Measurements from ENCODE around the gene NIPAL3.
"Not testable (repeated sequence)": the region's sequence is repeated elsewhere in the genome, so short reads cannot be mapped to it uniquely, and the experiment has no call there.

Gene NIPAL3

GRCh38 chr1:24457866-24458265, 42.3 kb downstream of the NIPAL3 start:
- no peak overlapping the region for H3K9ac ChIP-seq (ENCODE audit: low read length in 2 of 2)
- H3K27ac ChIP-seq (ENCODE audit: low read length), result no peak overlapping the region
- H3K4me3 ChIP-seq (ENCODE audit: low read length in 2 of 2), result no peak overlapping the region
- H3K9me3 ChIP-seq (ENCODE audit: control insufficient read depth in 2 of 2, low read length in 2 of 2), result no peaks in the 10 kb centered on the region
- no peaks in the 10 kb centered on the region for H3K4me1 ChIP-seq (ENCODE audit: control insufficient read depth, insufficient read depth, low read length)
- H3K27me3 ChIP-seq (ENCODE audit: control insufficient read depth in 1 of 2, insufficient read depth in 2 of 2, low read length in 2 of 2), result no peaks in the 10 kb centered on the region
- peaks cover 49 to 50% of the 10 kb centered on the region in 2 donors for H3K36me3 ChIP-seq (ENCODE audit: control insufficient read depth in 2 of 2, insufficient read depth in 2 of 2, low read length in 2 of 2)

DNA sequence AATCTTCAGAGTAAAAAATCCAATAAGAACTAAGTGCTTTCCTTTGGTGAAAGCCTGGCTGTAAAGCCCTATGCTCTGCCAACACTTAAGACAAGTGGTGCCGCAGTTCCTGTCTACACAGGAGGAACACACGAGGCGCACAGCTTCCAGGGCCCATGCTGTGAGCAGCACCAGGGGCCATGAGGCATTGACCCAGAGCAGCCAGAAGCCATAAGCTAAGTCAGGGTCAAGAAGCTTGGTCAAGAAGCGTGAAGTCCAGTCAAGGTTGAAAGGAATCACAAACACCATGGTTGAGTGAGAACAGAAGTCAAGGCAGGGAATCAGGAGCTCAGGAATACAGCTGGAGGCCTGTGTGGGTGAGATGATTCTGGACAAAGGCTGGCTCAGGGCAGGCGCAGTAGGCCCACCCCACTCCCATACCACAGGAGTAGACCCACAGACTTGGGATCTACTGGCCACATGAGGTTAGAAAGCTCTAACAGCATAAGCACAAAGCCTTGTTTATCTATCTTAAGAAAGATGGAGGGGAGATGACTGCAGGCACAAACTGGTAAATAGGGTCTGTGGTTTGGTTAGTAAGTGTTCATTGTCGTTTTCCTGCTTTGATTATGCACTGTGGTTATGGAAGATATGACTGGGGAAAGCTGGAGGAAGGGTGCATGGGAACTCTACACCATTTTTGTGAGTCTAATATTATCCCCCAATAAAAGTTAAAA, 44.1 kb downstream of the NIPAL3 start:
- Histone ChIP-seq H3K4me1 (ENCODE audit: control insufficient read depth, insufficient read depth, low read length) (no peaks in the 10 kb centered on the region), H3K9me3 (ENCODE audit: control insufficient read depth in 2 of 2, low read length in 2 of 2) (no peaks in the 10 kb centered on the region), H3K9ac (ENCODE audit: low read length in 2 of 2) (no peak overlapping the region), H3K36me3 (ENCODE audit: control insufficient read depth in 2 of 2, insufficient read depth in 2 of 2, low read length in 2 of 2) (peaks cover 47 to 49% of the 10 kb centered on the region in 2 donors), H3K4me3 (ENCODE audit: low read length in 2 of 2) (no peak overlapping the region), H3K27me3 (ENCODE audit: control insufficient read depth in 1 of 2, insufficient read depth in 2 of 2, low read length in 2 of 2) (no peaks in the 10 kb centered on the region), H3K27ac (ENCODE audit: low read length) (no peak overlapping the region)

DNA sequence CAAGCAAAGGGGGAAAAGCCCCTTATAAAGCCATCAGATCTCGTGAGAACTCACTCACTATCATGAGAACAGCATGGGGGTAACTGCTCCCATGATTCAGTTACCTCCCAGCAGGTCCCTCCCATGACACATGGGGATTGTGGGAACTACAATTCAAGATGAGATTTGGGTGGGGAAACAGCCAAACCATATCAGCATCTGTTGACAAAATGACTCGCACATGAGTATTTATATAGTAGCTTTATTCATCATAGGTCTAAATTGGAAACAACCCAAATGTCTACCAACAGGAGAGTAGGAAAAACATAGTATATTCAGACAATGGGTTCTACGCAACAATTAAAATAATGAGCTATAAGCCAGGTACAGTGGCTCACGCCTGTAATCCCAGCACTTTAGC, 46.5 kb downstream of the NIPAL3 start:
- not testable (repeated sequence) for H3K9ac ChIP-seq (ENCODE audit: low read length in 2 of 2); H3K27me3 ChIP-seq (ENCODE audit: control insufficient read depth in 1 of 2, insufficient read depth in 2 of 2, low read length in 2 of 2); H3K27ac ChIP-seq (ENCODE audit: low read length); H3K9me3 ChIP-seq (ENCODE audit: control insufficient read depth in 2 of 2, low read length in 2 of 2); H3K4me1 ChIP-seq (ENCODE audit: control insufficient read depth, insufficient read depth, low read length); H3K4me3 ChIP-seq (ENCODE audit: low read length in 2 of 2)
- peaks cover 43 to 46% of the 10 kb centered on the region in 2 donors for H3K36me3 ChIP-seq (ENCODE audit: control insufficient read depth in 2 of 2, insufficient read depth in 2 of 2, low read length in 2 of 2)

- peaks cover 33 to 34% of the 10 kb centered on the region in 2 donors for H3K36me3 ChIP-seq (ENCODE audit: control insufficient read depth in 2 of 2, insufficient read depth in 2 of 2, low read length in 2 of 2)
Observed at GRCh38 chr1:24463776-24464735, 48.5 kb downstream of the NIPAL3 start.

DNA sequence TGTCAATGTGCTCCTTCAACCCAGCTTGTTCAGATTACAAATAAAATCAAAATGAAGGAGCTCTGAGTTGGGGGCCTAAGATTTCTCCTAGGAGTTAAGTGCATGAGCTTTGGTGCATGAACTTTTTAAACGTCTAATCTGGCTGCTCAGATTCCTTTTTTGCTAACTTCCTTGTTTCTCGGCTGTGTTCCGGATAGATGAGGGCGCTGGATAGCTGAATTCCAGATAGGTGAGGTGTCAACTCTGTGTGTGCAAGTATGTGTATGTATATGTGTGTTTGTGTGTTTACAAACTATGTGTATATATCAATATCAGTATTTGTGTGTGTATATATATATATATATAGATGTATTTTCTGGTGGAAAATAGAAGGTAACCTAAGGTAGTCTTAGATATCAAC, 49.5 kb downstream of the NIPAL3 start:
- Histone ChIP-seq H3K36me3 (ENCODE audit: control insufficient read depth in 2 of 2, insufficient read depth in 2 of 2, low read length in 2 of 2) (peaks cover 32 to 35% of the 10 kb centered on the region in 2 donors), H3K9me3 (ENCODE audit: control insufficient read depth in 2 of 2, low read length in 2 of 2) (no peaks in the 10 kb centered on the region), H3K27me3 (ENCODE audit: control insufficient read depth in 1 of 2, insufficient read depth in 2 of 2, low read length in 2 of 2) (no peaks in the 10 kb centered on the region), H3K9ac (ENCODE audit: low read length in 2 of 2) (no peak overlapping the region), H3K27ac (ENCODE audit: low read length) (no peak overlapping the region), H3K4me3 (ENCODE audit: low read length in 2 of 2) (no peak overlapping the region), H3K4me1 (ENCODE audit: control insufficient read depth, insufficient read depth, low read length) (no peaks in the 10 kb centered on the region)

More at GRCh38 chr1:24463776-24464735, 48.5 kb downstream of the NIPAL3 start:
- H3K9ac ChIP-seq (ENCODE audit: low read length in 2 of 2), result no peak overlapping the region
- H3K9me3 ChIP-seq (ENCODE audit: control insufficient read depth in 2 of 2, low read length in 2 of 2), result no peaks in the 10 kb centered on the region
- H3K27me3 ChIP-seq (ENCODE audit: control insufficient read depth in 1 of 2, insufficient read depth in 2 of 2, low read length in 2 of 2), result no peaks in the 10 kb centered on the region
- no peaks in the 10 kb centered on the region for H3K4me1 ChIP-seq (ENCODE audit: control insufficient read depth, insufficient read depth, low read length)
- H3K4me3 ChIP-seq (ENCODE audit: low read length in 2 of 2), result no peak overlapping the region
- no peak overlapping the region for H3K27ac ChIP-seq (ENCODE audit: low read length)

DNA sequence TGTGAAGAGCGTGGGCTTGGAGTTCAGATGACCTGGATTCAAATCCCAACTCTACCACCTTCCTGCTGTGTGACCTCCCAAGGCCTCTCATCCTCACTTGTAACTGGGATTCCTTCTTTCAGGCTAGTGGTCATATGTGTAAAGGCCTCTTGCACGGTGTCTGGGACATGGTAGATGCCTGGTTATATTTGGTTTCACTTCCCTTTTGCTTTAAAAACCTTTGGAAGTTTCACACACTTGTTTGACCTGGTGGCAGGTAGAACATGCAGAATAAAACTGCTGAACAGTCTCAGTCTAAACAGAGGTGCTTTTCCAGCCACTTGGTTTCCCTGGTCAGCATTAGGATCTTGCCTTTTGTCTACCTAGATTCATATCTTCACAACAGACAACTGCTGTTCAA, 50.0 kb downstream of the NIPAL3 start:
- Histone ChIP-seq H3K36me3 (ENCODE audit: control insufficient read depth in 2 of 2, insufficient read depth in 2 of 2, low read length in 2 of 2) (peaks cover 32 to 33% of the 10 kb centered on the region in 2 donors), H3K9me3 (ENCODE audit: control insufficient read depth in 2 of 2, low read length in 2 of 2) (no peaks in the 10 kb centered on the region), H3K9ac (ENCODE audit: low read length in 2 of 2) (no peak overlapping the region), H3K4me3 (ENCODE audit: low read length in 2 of 2) (no peak overlapping the region), H3K27me3 (ENCODE audit: control insufficient read depth in 1 of 2, insufficient read depth in 2 of 2, low read length in 2 of 2) (no peaks in the 10 kb centered on the region), H3K27ac (ENCODE audit: low read length) (no peak overlapping the region), H3K4me1 (ENCODE audit: control insufficient read depth, insufficient read depth, low read length) (no peaks in the 10 kb centered on the region)

DNA sequence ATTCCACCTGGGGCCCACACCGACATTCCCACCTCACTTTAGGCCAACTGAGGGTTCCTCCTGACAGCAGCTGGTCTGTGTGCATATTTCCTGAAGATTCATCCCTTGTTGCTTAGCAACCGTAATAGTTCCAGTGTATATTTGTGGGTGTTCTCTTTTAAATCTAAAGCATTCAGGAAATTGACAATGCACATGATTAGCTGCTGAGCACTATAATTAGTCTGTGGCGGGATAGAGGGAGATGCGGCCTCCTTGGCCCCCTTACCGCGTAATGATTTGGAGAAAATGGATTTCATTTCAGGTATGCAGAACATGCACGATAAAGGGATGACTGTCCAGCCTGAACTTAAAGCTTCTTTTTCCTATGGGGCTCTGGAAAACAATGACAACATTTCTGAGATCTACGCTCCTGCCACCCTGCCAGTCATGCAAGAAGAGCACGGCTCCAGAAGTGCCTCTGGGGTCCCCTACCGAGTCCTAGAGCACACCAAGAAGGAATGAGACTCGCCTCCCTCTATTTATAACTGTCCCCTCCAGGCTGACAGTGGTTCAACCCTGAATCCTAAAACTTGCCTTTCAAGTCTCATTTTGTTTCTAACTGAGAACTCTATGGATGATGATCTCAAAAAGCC, 53.2 kb downstream of the NIPAL3 start:
- H3K4me3 ChIP-seq (ENCODE audit: low read length in 2 of 2), result no peak overlapping the region
- H3K9me3 ChIP-seq (ENCODE audit: control insufficient read depth in 2 of 2, low read length in 2 of 2), result no peaks in the 10 kb centered on the region
- H3K27me3 ChIP-seq (ENCODE audit: control insufficient read depth in 1 of 2, insufficient read depth in 2 of 2, low read length in 2 of 2), result no peaks in the 10 kb centered on the region
- H3K9ac ChIP-seq (ENCODE audit: low read length in 2 of 2), result no peak overlapping the region
- H3K4me1 ChIP-seq (ENCODE audit: control insufficient read depth, insufficient read depth, low read length), result no peaks in the 10 kb centered on the region
- H3K36me3 ChIP-seq (ENCODE audit: control insufficient read depth in 2 of 2, insufficient read depth in 2 of 2, low read length in 2 of 2), result peaks cover 25 to 33% of the 10 kb centered on the region in 2 donors
- H3K27ac ChIP-seq (ENCODE audit: low read length), result no peak overlapping the region

DNA sequence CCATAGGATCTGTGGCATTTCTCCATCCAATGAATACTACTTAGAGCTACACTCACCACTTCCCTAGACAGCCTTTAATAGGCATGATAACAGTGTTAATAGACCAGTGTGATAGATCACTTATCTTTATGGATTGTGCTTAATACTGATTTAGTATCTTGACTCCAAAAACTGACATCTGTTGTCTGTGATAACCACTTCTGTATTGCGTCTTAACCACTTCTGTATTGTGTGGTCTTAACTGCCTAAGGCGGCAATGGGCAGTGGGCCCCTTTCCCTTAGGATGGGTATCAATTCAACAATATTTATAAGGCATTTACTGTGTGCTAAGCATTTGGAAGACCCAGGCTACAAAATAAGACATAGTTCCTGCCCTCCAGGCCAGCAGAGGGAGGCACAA, 55.0 kb downstream of the NIPAL3 start:
- Histone ChIP-seq H3K36me3 (ENCODE audit: control insufficient read depth in 2 of 2, insufficient read depth in 2 of 2, low read length in 2 of 2) (peaks cover 21% of the 10 kb centered on the region in 2 donors), H3K27ac (ENCODE audit: low read length) (no peak overlapping the region), H3K4me3 (ENCODE audit: low read length in 2 of 2) (no peak overlapping the region), H3K27me3 (ENCODE audit: control insufficient read depth in 1 of 2, insufficient read depth in 2 of 2, low read length in 2 of 2) (no peaks in the 10 kb centered on the region), H3K9ac (ENCODE audit: low read length in 2 of 2) (no peak overlapping the region), H3K4me1 (ENCODE audit: control insufficient read depth, insufficient read depth, low read length) (no peaks in the 10 kb centered on the region), H3K9me3 (ENCODE audit: control insufficient read depth in 2 of 2, low read length in 2 of 2) (no peaks in the 10 kb centered on the region)

- Histone ChIP-seq H3K4me3 (ENCODE audit: low read length in 2 of 2) (no peak overlapping the region), H3K27me3 (ENCODE audit: control insufficient read depth in 1 of 2, insufficient read depth in 2 of 2, low read length in 2 of 2) (no peaks in the 10 kb centered on the region), H3K36me3 (ENCODE audit: control insufficient read depth in 2 of 2, insufficient read depth in 2 of 2, low read length in 2 of 2) (peaks cover 14 to 15% of the 10 kb centered on the region in 2 donors), H3K9ac (ENCODE audit: low read length in 2 of 2) (no peak overlapping the region), H3K4me1 (ENCODE audit: control insufficient read depth, insufficient read depth, low read length) (no peaks in the 10 kb centered on the region), H3K27ac (ENCODE audit: low read length) (no peak overlapping the region), H3K9me3 (ENCODE audit: control insufficient read depth in 2 of 2, low read length in 2 of 2) (no peaks in the 10 kb centered on the region)
Observed at GRCh38 chr1:24472527-24473251, 57.1 kb downstream of the NIPAL3 start.

GRCh38 chr1:24474193-24474592, 58.6 kb downstream of the NIPAL3 start:
- H3K9ac ChIP-seq (ENCODE audit: low read length in 2 of 2), result no peak overlapping the region
- H3K36me3 ChIP-seq (ENCODE audit: control insufficient read depth in 2 of 2, insufficient read depth in 2 of 2, low read length in 2 of 2), result peaks cover 9% of the 10 kb centered on the region in 2 donors
- H3K27ac ChIP-seq (ENCODE audit: low read length), result no peak overlapping the region
- no peaks in the 10 kb centered on the region for H3K27me3 ChIP-seq (ENCODE audit: control insufficient read depth in 1 of 2, insufficient read depth in 2 of 2, low read length in 2 of 2)
- H3K4me3 ChIP-seq (ENCODE audit: low read length in 2 of 2), result no peak overlapping the region
- H3K9me3 ChIP-seq (ENCODE audit: control insufficient read depth in 2 of 2, low read length in 2 of 2), result no peaks in the 10 kb centered on the region
- H3K4me1 ChIP-seq (ENCODE audit: control insufficient read depth, insufficient read depth, low read length), result no peaks in the 10 kb centered on the region

Data from stomach smooth muscle (tissue), 2 donors.